Measurements from ENCODE around the gene LBH.
"Not testable (repeated sequence)": the region's sequence is repeated elsewhere in the genome, so short reads cannot be mapped to it uniquely, and the experiment has no call there.

The LBH gene

DNA sequence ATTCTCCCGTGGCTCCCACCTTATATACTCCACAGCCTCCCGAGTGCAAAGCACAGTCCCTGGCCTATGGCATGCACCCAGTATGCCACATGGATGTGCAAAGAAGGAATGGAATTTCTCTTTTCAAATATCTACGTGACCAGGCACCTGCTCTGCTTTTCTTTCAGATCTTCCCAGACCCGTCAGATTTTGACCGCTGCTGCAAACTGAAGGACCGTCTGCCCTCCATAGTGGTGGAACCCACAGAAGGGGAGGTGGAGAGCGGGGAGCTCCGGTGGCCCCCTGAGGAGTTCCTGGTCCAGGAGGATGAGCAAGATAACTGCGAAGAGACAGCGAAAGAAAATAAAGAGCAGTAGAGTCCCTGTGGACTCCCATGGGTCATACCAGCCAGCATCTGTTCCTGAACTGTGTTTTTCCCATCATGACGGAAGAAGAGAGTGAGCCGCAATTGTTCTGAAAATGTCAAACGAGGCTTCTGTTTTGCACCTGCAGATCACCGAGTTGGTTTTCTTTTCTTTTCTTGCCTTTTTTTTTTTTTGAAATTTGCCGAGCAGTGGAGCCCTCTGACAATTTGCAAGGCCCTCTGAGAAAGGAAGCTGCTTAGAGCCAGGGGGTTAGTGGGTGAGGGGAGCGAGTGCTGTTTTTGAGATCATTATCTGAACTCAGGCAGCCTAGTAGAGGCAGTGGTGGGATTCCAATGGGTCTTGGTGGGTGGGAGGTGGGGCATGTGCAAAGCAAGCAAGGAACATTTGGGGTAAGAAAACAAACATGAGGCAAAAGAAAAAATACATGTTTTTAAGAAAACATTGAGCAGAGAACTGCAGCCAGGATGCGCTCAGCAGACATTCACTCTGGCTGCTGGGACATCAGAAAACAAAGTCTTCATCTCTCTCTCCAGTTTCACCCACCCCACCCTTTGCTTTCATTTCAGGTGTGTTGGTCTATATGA, 26.2 kb downstream of the LBH start:
- no peak for DNase-seq (ENCODE audit: low spot score)

DNA sequence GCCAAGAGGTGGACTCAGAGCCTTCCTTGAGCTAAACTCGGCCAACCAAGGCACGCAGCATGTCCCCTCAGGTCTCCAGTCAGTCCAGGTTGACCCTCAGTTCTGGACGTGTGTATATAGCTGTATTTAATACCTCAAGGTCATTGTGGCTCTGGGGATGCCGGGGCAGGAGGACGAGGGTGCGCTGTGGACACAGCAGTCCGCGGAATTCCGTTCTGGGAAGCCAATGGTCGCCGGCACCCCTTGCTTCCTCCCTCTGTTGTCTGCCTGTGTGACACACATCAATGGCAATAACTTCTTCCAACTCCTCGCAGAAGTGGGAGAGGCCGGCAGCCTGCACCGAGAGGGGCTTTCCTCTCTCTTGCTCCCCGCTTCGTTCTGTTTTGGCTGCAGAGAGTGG, 27.7 kb downstream of the LBH start:
- no peak for DNase-seq (ENCODE audit: low spot score)

DNA sequence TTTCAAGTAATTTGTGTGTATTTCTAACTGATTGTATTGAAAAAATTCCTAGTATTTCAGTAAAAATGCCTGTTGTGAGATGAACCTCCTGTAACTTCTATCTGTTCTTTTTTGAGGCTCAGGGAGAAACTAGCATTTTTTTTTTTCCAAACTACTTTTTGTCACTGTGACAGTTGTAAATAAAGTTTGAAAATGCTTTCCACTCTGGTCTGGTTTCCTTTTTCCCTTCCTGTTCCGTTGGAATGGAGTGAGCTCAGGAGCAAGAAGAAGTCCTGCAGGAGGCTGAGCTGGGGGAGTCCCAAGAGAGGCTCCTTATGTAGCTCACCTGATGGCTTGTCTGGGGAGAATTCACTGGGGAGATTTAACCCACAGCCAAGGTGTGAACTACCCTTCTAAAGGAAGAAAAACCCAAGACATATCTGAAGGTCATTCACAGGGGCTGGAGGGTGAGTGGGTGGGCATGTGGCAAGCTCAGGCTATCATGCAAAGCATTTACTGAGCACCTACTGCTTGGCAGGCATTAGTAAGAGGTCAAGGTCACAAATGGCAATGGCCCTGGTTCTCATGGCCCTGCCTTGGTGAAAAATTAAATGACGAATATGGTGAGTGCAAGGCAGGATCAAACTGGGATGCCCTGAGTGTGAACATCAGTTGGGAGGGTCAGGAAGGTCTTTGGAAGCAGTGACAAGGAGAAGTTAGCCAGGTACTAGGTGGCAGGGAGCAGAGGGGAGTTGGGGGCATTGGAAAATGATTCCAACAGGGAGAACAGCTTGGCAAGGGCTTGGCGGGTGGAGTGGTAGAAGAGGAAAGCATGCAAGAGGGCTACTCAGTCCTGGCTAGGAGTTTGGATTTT, 28.7 kb downstream of the LBH start:
- no peak for DNase-seq (ENCODE audit: low spot score)

DNA sequence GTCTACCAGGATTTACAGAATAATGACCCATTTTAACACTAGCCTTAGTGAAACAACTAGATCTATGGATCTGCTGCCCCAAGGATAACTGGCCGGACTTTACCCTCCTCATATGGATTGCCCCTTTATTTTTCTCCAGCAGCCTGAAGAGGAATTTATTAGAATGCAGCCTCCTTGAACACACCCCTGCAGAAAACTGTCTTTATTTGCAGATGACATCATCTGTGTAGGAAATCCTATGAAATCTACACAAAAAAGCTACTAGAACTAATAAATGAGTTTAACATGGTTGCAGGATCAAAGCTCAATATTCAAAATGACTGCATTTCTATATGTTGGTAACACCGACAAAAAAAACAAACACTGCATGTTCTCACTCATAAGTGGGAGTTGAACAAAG, 29.6 kb downstream of the LBH start:
- no peak for DNase-seq (ENCODE audit: low spot score)

DNA sequence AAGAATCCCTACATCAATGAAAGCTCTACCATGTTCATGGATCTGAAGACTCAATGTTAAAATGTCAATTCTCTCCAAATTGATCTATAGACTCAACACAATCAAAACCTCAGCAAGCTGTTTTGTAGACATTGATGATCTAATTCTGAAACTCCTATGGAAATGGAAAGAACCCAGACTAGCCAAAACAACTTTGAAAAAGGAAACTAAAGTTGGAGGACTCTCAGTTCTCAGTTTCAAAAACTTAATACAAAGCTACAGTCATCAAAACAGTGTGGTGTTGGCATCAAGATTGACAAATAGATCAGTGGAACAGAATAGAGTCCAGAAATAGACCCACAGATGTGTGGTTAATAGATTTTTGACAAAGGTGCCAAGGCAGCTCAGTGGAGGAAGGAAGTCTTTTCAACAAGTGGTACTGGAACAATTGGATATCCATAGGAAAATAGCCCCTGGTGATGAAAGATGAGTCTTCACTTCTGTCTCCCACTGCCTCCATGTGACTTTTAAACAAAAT, 30.4 kb downstream of the LBH start:
- DNase-seq (ENCODE audit: low spot score): no peak

DNA sequence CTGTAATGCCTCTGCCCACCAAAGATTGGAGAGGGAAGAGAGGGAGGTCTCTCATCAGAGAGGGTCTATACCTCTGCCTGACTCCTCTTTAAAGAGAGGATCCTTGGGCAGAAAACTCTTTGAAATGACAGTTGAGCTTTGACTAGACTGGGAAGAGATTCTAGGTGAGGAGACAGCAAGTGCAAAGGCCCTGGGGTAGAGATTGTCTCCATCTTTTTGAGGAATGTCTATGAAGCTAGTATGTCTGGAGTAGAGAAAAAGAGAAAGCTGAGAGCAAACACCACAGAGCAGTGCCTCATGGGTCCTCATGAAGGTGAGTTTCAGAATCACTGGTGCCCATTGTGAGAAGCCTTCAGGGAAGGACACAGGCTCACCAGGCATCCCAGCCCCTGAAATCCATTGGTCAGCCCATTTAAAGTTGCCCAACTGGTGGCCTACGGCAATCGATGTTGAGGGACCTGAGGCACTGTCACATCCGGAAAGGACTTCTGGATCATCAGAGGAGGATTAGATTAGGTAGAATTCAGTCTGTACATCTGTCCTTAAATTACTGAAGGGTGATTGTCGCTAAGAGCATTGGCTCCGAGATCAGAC, 31.5 kb downstream of the LBH start:
- no peak for DNase-seq (ENCODE audit: low spot score)

DNA sequence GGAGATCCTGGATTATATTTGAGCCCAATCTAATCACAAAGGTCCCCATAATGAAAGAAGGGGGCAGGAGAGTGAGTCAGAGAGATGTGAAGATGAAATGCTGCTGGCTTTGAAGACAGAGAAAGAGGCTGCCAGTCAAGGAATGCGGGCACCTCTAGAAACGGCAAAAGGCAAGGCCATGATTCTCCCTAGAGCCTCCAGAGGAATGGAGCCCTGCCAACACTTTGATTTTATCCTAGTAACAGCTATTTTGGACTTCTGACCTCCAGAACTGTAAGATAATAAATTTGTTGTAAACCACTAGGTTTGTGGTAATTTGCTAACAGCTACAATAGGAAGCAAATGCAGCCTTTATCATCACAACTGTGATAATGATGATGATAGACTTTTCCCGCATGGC, 32.9 kb downstream of the LBH start:
- DNase-seq (ENCODE audit: low spot score): no peak

DNA sequence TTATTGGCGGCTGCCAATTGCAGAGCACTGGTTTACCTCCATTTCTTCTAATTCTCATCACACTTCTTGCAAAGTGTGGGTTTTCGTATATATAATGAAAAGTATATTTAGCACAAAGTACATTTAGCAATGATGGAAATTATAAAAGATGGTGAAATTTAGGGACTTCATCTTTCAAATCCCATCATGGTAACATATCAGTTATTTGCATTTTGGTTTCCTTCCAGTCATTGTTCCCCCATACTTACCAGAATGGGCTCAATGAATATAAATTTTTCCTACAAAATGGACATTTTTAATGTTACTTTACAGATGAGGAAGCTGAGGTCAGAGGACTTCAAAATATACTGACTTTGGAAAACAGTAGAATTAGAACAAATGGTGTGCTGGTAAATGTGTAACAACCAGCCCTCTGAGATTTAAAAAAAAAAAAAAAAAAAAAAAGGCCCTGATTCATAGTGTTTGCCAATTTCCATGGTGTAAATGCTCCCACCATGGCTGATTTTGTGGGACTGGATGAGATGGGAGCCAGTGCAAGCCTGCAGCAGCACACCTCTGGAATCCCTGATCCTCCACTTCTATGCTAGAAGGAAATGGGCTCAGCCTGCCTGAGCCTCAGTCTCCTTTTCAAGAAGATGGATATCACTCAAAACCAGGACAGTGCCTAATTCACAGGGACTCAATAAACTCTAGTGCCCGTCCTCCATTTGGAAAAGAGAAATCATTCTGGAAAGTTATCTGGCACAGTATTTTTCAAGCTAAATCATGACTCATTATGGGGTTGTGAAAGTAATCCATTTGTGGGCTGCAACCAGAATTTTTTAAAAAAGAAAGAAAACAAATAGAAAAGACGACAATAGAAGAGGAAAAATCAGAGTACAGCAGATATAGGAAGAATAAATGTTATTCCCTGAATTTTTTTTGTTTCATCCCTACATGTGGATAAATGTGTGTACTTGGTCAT, 34.0 kb downstream of the LBH start:
- DNase-seq (ENCODE audit: low spot score): no peak

DNA sequence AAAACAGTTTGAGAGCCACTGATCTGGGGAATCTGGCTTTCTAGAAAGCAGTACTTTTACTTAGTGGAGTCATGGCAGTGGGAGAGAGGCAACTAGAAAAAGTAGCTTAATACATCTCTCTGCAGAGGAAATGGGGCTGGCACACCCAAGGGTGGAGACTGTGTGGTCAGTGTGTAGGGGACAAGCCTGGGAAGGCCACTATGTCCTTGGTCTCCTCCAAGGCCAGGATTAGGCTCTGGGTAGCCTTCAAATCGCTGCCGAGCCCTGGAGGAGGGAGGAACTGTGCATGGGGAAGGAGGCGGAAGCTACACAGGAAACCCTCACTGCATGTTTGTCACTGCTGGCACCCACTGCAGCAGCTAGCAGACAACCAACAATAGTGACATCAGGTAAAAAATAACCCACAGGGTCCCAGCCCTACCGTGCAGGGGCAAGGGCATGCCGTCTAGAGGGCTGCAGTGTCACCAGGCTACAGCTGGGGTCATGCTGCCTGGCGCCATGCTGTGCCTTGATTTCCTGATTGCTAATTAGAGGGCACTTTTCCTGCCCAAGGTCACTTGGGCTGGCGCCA, 34.8 kb downstream of the LBH start:
- DNase-seq (ENCODE audit: low spot score): no peak

DNA sequence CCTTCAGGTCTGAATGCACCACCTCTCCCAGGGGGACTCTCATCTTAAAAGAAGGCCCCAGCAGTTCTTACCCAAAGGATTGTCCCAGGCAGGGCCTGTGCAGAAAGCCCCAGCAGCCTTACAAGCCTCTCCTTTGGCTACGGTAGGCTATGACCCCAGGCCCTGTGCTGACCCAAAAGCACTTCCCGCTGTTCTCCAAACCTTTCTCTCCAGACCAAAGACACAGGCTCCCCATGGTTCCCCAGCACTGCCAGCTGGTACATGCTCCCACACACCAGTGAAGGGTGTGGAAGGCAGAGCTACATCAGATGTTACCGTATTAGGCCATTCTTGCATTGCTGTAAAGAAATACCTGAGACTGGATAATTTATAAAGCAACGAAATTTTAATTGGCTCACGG, 35.4 kb downstream of the LBH start:
- DNase-seq (ENCODE audit: low spot score): no peak

DNA sequence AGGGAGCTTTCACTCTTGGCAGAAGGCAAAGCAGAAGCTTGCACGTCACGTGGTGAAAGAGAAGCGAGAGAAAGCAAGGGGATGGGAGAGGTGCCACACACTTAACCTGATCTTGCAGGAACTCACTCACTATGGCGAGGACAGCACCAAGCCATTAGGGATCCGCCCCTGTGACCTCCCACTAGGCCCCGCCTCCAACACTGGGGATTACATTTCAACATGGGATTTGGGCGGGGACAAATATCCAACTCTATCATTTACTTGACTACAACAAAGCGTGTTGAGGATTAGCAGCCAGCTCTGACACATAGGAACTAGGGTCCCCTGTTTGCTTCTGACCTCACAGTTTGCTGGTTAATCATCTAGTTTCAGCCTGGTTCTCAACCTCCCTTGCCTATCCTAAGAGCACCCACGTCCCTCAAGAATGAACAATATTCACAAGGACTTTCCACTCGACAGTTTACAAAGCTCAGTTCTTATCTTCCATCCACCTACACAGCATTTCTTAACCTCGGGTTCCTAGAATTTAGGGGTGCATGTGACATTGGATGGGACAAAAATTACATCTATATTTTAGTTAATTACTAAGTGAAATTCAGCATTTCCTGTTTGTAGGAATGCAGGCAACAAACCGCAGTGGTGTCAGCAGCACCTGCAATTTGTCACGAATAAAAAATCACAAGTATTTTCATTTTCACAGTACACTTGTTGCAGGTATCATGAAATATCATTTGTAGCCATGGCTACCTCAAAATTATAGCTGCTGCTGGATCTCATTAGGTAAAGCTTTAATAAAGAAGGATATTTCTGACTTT, 36.0 kb downstream of the LBH start:
- no peak for DNase-seq (ENCODE audit: low spot score)

DNA sequence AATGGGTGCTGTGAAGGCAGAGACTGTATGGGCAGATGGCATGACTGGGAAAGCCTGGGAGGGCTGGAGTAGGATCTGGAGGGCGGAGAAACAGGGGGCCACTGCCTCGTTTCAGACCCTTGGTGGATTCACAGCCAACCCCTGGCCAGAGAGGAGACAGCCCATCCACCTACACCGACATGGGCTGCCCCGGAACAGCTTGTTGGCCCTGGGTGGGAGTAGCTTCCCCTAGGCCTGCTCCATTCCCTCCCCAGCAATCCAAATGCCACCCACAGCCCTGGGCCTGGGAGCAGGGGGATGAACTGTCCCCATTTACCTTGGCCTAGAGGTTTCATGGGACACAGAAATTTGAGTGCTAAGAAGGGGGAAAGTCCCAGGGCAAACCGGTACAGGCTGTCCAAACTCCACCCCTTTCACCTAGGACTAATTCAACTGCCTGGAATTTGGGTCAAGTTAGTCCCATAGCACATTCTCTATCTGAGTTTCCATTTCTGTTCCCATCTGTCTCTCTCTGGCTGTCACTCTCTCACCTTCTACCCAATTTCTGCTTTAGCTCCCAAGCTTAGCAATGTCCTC, 37.0 kb downstream of the LBH start:
- no peak for DNase-seq (ENCODE audit: low spot score)

DNA sequence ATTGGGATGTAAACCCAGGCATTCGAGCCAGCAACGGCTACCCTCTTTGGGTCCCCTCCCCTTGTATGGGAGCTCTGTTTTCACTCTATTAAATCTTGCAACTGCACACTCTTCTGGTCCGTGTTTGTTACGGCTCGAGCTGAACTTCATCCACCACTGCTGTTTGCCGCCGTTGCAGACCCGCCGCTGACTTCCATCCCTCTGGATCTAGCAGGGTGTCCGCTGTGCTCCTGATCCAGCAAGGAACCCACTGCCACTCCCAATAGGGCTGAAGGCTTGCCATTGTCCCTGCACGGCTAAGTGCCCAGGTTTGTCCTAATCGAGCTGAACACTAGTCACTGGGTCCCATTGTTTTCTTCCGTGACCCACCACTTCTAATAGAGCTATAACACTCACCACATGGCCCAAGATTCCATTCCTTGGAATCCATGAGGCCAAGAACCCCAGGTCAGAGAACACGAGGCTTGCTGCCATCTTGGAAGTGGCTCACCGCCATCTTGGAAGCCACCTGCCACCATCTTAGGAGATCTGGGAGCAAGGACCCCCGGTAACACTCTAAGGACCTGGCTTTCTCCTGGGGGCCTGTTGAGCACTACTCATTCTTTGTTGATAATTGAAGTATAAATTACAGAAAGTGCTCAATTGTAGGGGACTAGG, 37.9 kb downstream of the LBH start:
- DNase-seq (ENCODE audit: low spot score): not testable (repeated sequence)

DNA sequence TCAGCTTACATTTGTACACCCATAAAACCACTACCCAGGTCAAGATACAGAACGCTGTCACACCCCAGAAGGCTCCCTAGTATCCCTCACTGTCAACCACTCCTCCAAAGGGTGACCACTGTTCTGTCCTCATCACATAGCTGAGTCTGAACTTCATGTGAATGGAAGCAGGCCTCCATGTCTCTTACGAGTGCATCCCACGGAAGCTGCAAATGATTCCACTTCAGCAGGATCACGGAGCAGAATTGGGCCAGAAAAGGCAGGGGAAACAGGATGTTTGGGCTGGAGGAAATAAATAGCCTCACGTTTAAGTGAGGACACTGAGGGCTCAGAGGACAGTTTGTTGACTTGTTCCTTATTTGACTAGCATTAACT, 38.4 kb downstream of the LBH start:
- no peak for DNase-seq (ENCODE audit: low spot score)

DNA sequence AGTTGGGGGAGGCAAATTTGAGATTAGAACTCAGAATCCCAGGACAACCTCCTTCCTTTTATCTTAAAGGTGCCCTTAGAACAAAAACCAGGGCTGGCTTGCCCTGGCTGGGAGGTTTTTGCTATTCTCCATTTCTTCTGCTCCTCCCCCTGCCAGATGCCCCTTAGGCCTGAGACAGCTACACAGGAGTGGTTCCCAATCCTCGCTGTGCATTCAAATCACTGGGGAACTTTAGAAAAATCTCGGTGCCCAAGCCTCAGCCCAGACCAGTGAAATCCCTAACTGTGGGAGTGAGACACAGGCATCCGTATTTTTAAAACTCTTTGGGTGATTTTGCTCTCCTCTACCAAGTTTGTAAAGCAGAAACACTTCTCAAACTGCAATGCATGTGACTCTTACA, 38.8 kb downstream of the LBH start:
- no peak for DNase-seq (ENCODE audit: low spot score)

DNA sequence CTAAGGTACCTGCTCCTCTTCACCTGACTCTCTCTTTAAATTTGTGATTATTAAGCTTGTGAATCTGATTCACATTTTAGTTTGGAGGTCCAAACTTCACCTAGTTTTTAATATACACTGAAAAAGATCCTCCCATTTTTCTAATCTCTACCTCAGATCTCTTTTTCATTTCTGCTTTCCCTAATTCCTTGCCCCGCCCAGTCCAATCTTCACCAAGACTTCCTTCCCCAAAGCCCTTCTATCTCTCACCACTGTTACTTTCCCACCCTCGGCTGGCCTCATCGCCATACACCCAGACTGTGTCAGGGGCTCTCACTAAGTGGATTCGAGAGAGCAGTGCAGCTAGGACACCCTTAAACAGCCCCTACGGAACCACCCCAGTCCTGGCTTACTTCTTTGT, 40.0 kb downstream of the LBH start:
- no peak for DNase-seq (ENCODE audit: low spot score)

DNA sequence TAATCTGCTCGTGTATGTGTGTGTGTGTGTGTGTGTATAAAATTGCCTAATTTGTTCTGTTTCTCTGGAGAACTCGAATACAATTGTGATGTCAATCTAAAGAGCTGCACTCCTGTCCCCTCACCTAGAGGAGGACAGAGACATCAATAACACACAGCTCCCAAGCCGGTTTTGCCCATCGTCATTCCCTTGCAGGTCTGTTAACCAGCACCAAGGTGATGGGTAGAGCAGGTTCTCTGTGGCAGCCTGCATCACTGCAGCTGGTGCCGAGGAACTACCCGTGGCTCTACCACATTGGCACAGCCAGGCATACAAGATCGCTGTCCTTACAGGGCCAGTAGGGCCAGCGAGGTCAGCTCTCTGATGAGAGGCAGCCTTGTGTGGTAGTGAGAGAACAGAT, 41.0 kb downstream of the LBH start:
- DNase-seq (ENCODE audit: low spot score): no peak

DNA sequence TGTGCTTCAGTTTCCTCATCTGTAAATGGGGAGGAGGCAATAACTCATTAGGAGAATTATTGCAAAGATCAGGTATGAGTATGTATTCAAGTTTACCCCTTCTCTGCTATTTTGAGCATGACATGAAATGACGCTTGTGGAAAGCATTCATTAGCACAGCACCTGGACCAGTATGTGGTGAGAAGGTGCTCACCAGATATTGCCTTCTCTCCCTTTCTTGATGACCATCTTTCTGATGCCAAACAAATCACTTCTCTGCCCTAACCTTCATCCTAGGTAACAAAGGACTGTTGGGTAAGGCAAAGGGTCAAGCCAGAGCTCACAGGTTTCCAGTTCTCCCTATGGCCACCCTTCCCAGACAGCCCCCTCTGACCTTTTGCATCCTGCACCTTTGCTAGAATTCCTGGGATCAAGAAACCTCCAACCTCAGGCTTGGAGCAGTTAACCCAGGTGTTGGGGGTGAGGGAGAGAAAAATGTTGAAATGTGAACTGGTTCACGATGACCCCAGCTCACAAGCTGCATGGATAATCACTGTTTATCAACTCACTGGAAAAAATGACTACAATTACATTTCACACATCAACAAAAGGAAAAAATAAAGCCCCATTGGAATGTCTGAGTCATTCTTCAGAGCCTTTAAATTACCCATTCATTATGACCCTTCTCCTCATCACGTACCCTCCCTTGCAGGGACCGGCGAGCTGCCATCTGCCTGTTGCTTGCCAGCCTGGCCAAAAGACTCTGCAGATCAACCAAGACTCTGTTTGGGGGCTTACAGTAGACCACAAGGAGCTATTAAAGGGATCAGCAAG, 41.6 kb downstream of the LBH start:
- no peak for DNase-seq (ENCODE audit: low spot score)

DNA sequence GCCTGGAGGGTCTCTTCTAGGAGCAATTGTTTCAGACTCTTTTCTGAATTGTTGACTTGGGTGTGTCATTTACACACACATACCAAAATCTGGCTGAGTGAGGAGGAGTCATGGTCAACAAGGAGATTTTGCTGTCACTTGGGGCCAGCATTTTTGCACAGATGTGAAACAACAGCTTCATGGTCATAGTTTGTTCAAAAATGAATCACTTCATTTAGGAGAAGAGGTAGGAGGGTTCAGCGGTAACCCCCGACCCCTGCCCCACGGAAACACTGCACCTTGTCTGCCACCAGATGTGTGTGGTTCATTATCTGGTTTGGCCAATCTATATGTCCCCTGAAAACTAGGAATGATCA, 42.2 kb downstream of the LBH start:
- DNase-seq (ENCODE audit: low spot score): no peak
